PFSK-1 (cell line): ENCODE results near the gene MTRF1L.

ENCODE experiments used
- FOXP2 ChIP-seq: optimal IDR thresholded peaks from 2 replicates; pipeline ENCODE3; 2011; ENCODE audit warnings: borderline replicate concordance, control low read depth, inconsistent platforms; ENCODE audit not compliant: insufficient read depth; ENCODE audit errors: extremely low read length, extremely low read depth
- POLR2AphosphoS5 ChIP-seq: IDR thresholded peaks from 2 replicates; pipeline ENCODE4 v1.6.1; 2012; ENCODE audit warnings: low read depth, mild to moderate bottlenecking, control low read depth, low read length, moderate library complexity
- REST ChIP-seq, 2 experiments: IDR thresholded peaks; 2 replicates each; pipeline versions ENCODE4 v1.6.1 to v1.8.0; 2011 to 2012; ENCODE audit warnings: low read depth in 2 of 2, low read length in 2 of 2, control low read depth in 1 of 2, inconsistent platforms in 1 of 2, mild to moderate bottlenecking in 1 of 2, moderate library complexity in 1 of 2; ENCODE audit not compliant: insufficient read depth in 1 of 2
- TAF1 ChIP-seq: IDR thresholded peaks from 2 replicates; pipeline ENCODE4 v1.6.1; 2012; ENCODE audit warnings: low read length, control low read depth, borderline replicate concordance; ENCODE audit not compliant: insufficient read depth

GRCh38 chr6:153001767-153002612 is 519 bp downstream of the MTRF1L start:
- TF ChIP-seq FOXP2 (no peak), POLR2AphosphoS5 (no peak), TAF1 (0 out of 2 replicates have a peak, but pooled peaks have one; percentile 2), REST (IDR thresholded peaks at IDR 0.05; ENCODE audit: insufficient read depth in 1 of 2, low read depth in 2 of 2, low read length in 2 of 2) (no peak)
